HEK293 (cell line): ENCODE data around the gene ACOT7.

ENCODE experiments used
- INSM2 ChIP-seq: fragments of 450-650 bp; formaldehyde crosslinking; IDR thresholded peaks from 2 replicates; pipeline ENCODE4 v1.5.1; 2016; ENCODE audit warnings: missing biosample characterization, missing genetic modification characterization
- KLF7 ChIP-seq: fragments of 450-650 bp; formaldehyde crosslinking; IDR thresholded peaks from 2 replicates; pipeline ENCODE4 v1.5.1; 2016; ENCODE audit warnings: missing biosample characterization, missing genetic modification characterization, borderline replicate concordance
- KLF9 ChIP-seq: fragments of 450-650 bp; formaldehyde crosslinking; IDR thresholded peaks from 2 replicates; pipeline ENCODE4 v1.5.1; 2016; ENCODE audit warnings: missing biosample characterization, missing genetic modification characterization, low read depth
- ZBTB17 ChIP-seq: fragments of 450-650 bp; formaldehyde crosslinking; IDR thresholded peaks from 2 replicates; pipeline ENCODE4 v1.5.1; 2016; ENCODE audit warnings: missing biosample characterization, missing genetic modification characterization
- ZEB2 ChIP-seq: fragments of 450-650 bp; formaldehyde crosslinking; IDR thresholded peaks from 2 replicates; pipeline ENCODE4 v1.5.1; 2016; ENCODE audit warnings: missing biosample characterization, missing genetic modification characterization
- ZFHX2 ChIP-seq: fragments of 450-650 bp; formaldehyde crosslinking; conservative IDR thresholded peaks from 2 replicates; pipeline ENCODE4 v1.5.1; 2016; ENCODE audit warnings: missing biosample characterization, missing genetic modification characterization
- ZNF174 ChIP-seq: fragments of 450-650 bp; formaldehyde crosslinking; IDR thresholded peaks from 2 replicates; pipeline ENCODE4 v1.5.0; 2017; ENCODE audit warnings: missing biosample characterization, mild to moderate bottlenecking, missing genetic modification characterization
- ZNF214 ChIP-seq: fragments of 450-650 bp; formaldehyde crosslinking; IDR thresholded peaks from 2 replicates; pipeline ENCODE4 v1.5.1; 2017; ENCODE audit warnings: missing biosample characterization, mild to moderate bottlenecking, missing genetic modification characterization, borderline replicate concordance
- ZNF248 ChIP-seq: fragments of 450-650 bp; formaldehyde crosslinking; IDR thresholded peaks from 2 replicates; pipeline ENCODE4 v1.5.1; 2017; ENCODE audit warnings: missing biosample characterization, missing genetic modification characterization
- ZNF292 ChIP-seq: fragments of 450-650 bp; formaldehyde crosslinking; IDR thresholded peaks from 2 replicates; pipeline ENCODE4 v1.5.1; 2016; ENCODE audit warnings: low read depth, missing biosample characterization, missing genetic modification characterization, borderline replicate concordance
- ZNF37A ChIP-seq: fragments of 450-650 bp; IDR thresholded peaks from 2 replicates; pipeline ENCODE4 v1.5.1; 2018; ENCODE audit warnings: missing biosample characterization, missing genetic modification characterization
- ZNF398 ChIP-seq: fragments of 450-650 bp; formaldehyde crosslinking; IDR thresholded peaks from 2 replicates; pipeline ENCODE4 v1.5.1; 2017; ENCODE audit warnings: missing biosample characterization, missing genetic modification characterization
- ZNF518A ChIP-seq: fragments of 450-650 bp; formaldehyde crosslinking; conservative IDR thresholded peaks from 2 replicates; pipeline ENCODE4 v1.5.1; 2016; ENCODE audit warnings: low read depth, missing biosample characterization, missing genetic modification characterization
- ZNF555 ChIP-seq: fragments of 450-650 bp; formaldehyde crosslinking; conservative IDR thresholded peaks from 2 replicates; pipeline ENCODE4 v1.5.1; 2017; ENCODE audit warnings: missing biosample characterization, mild to moderate bottlenecking, missing genetic modification characterization, inconsistent platforms
- ZNF600 ChIP-seq: fragments of 450-650 bp; formaldehyde crosslinking; IDR thresholded peaks from 2 replicates; pipeline ENCODE4 v1.5.1; 2016; ENCODE audit warnings: missing biosample characterization, missing genetic modification characterization
- ZNF624 ChIP-seq: fragments of 450-650 bp; formaldehyde crosslinking; IDR thresholded peaks from 2 replicates; pipeline ENCODE4 v1.5.1; 2017; ENCODE audit warnings: missing biosample characterization, missing genetic modification characterization
- ZNF654 ChIP-seq: fragments of 450-650 bp; formaldehyde crosslinking; IDR thresholded peaks from 2 replicates; pipeline ENCODE4 v1.5.1; 2016; ENCODE audit warnings: low read depth, missing biosample characterization, missing genetic modification characterization
- ZNF843 ChIP-seq: fragments of 450-650 bp; formaldehyde crosslinking; IDR thresholded peaks from 2 replicates; pipeline ENCODE4 v1.5.1; 2016; ENCODE audit warnings: missing biosample characterization, missing genetic modification characterization
- TF ChIP-seq, protein P1 (sequence below): fragments of 450-650 bp; formaldehyde crosslinking; IDR thresholded peaks from 2 replicates; pipeline ENCODE4 v1.5.1; 2016; ENCODE audit warnings: missing biosample characterization, missing genetic modification characterization
- TF ChIP-seq, protein P2 (sequence below): fragments of 450-650 bp; formaldehyde crosslinking; IDR thresholded peaks from 2 replicates; pipeline ENCODE4 v1.5.1; 2016; ENCODE audit warnings: missing biosample characterization, missing genetic modification characterization
- TF ChIP-seq, protein P3 (sequence below): fragments of 450-650 bp; formaldehyde crosslinking; IDR thresholded peaks from 2 replicates; pipeline ENCODE4 v1.5.1; 2017; ENCODE audit warnings: missing biosample characterization, missing genetic modification characterization
- TF ChIP-seq, protein P4 (sequence below): fragments of 450-650 bp; formaldehyde crosslinking; IDR thresholded peaks from 2 replicates; pipeline ENCODE4 v1.5.1; 2016; ENCODE audit warnings: missing biosample characterization, missing genetic modification characterization

Gene ACOT7

DNA sequence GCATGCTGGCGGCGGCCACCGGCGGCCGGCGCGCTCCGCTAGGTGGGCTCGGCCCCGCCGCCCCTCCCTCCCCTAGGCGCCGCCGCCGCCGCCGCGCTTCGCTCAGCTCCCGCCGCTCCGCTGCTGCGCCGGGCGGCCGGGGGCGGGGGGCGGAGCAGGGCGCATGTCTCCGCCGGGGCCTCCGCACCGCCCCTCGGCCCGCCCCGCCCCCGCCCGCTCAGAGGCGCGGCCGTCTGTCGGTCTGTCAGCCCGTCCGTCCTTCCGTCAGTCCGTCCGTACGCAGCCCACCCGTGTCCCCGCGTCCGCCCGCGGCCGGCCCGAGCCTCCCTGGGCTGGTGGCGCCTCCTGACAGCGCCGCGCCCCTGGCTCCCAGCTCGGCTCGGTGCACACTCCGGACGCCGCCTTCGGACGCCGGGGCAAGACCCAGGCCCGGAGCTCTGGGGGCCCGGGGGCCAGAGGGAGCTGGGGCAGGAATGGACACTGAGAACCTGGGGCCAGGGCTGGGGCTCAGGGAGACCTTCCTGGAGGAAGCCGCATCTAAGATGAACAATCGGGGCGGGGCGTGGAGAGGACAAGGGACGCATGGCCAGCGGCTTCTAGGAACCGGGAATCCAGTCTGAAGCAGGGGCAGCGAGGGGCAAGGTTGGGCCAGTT is 132.5 kb downstream of the ACOT7 start, which contains the start of gene GPR153 (continued):
- TF ChIP-seq ZNF518A (tag by site-specific recombination) (no peak), ZNF292 (tag by site-specific recombination) (no peak), INSM2 (tag by site-specific recombination) (no peak), ZNF555 (tag by site-specific recombination) (no peak), ZNF174 (no peak), ZNF214 (tag by site-specific recombination) (no peak), ZNF654 (tag by site-specific recombination) (no peak), ZNF624 (tag by site-specific recombination) (no peak), KLF9 (peak; percentile 14), ZEB2 (0 out of 2 replicates have a peak, but pooled peaks have one; percentile 21), ZBTB17 (no peak), ZNF843 (tag by site-specific recombination) (no peak), ZNF37A (tag by site-specific recombination) (no peak), ZNF248 (tag by site-specific recombination) (no peak), ZNF398 (tag by site-specific recombination) (0 out of 2 replicates have a peak, but pooled peaks have one; percentile 9), KLF7 (no peak), ZFHX2 (tag by site-specific recombination) (peak; percentile 24; the same call in 1 of the 2 replicates), ZNF600 (tag by site-specific recombination) (no peak)
- TF ChIP-seq, protein P1, sequence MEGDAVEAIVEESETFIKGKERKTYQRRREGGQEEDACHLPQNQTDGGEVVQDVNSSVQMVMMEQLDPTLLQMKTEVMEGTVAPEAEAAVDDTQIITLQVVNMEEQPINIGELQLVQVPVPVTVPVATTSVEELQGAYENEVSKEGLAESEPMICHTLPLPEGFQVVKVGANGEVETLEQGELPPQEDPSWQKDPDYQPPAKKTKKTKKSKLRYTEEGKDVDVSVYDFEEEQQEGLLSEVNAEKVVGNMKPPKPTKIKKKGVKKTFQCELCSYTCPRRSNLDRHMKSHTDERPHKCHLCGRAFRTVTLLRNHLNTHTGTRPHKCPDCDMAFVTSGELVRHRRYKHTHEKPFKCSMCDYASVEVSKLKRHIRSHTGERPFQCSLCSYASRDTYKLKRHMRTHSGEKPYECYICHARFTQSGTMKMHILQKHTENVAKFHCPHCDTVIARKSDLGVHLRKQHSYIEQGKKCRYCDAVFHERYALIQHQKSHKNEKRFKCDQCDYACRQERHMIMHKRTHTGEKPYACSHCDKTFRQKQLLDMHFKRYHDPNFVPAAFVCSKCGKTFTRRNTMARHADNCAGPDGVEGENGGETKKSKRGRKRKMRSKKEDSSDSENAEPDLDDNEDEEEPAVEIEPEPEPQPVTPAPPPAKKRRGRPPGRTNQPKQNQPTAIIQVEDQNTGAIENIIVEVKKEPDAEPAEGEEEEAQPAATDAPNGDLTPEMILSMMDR (tag by site-specific recombination): no peak
- TF ChIP-seq, protein P2, sequence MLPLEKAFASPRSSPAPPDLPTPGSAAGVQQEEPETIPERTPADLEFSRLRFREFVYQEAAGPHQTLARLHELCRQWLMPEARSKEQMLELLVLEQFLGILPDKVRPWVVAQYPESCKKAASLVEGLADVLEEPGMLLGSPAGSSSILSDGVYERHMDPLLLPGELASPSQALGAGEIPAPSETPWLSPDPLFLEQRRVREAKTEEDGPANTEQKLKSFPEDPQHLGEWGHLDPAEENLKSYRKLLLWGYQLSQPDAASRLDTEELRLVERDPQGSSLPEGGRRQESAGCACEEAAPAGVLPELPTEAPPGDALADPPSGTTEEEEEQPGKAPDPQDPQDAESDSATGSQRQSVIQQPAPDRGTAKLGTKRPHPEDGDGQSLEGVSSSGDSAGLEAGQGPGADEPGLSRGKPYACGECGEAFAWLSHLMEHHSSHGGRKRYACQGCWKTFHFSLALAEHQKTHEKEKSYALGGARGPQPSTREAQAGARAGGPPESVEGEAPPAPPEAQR (tag by site-specific recombination): no peak
- TF ChIP-seq, protein P3, sequence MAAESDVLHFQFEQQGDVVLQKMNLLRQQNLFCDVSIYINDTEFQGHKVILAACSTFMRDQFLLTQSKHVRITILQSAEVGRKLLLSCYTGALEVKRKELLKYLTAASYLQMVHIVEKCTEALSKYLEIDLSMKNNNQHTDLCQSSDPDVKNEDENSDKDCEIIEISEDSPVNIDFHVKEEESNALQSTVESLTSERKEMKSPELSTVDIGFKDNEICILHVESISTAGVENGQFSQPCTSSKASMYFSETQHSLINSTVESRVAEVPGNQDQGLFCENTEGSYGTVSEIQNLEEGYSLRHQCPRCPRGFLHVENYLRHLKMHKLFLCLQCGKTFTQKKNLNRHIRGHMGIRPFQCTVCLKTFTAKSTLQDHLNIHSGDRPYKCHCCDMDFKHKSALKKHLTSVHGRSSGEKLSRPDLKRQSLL (tag by site-specific recombination): no peak
- TF ChIP-seq, protein P4, sequence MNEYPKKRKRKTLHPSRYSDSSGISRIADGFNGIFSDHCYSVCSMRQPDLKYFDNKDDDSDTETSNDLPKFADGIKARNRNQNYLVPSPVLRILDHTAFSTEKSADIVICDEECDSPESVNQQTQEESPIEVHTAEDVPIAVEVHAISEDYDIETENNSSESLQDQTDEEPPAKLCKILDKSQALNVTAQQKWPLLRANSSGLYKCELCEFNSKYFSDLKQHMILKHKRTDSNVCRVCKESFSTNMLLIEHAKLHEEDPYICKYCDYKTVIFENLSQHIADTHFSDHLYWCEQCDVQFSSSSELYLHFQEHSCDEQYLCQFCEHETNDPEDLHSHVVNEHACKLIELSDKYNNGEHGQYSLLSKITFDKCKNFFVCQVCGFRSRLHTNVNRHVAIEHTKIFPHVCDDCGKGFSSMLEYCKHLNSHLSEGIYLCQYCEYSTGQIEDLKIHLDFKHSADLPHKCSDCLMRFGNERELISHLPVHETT (tag by site-specific recombination): no peak
